Gastrocnemius medialis (tissue), 4 donors: ENCODE results near the gene GRID1.

Experiments used
- CTCF ChIP-seq, 5 experiments: fragments of 450-650 bp in 3 of 5; fragments of 200-600 bp in 2 of 5; sonication (generic) in 2 of 5; IDR thresholded peaks in 4 of 5; conservative IDR thresholded peaks in 1 of 5; 1 replicate in 4 of 5; 2 replicates in 1 of 5; pipeline ENCODE4 v1.5.1; 2016 to 2019; ENCODE audit warnings: antibody characterized with exemption in 5 of 5, mild to moderate bottlenecking in 3 of 5, moderate library complexity in 3 of 5
- POLR2A ChIP-seq, 2 donors: fragments of 450-650 bp; IDR thresholded peaks; one replicate each; pipeline ENCODE4 v1.6.1; 2017; ENCODE audit warnings: antibody characterized with exemption in 2 of 2, mild to moderate bottlenecking in 2 of 2, moderate library complexity in 2 of 2

DNA sequence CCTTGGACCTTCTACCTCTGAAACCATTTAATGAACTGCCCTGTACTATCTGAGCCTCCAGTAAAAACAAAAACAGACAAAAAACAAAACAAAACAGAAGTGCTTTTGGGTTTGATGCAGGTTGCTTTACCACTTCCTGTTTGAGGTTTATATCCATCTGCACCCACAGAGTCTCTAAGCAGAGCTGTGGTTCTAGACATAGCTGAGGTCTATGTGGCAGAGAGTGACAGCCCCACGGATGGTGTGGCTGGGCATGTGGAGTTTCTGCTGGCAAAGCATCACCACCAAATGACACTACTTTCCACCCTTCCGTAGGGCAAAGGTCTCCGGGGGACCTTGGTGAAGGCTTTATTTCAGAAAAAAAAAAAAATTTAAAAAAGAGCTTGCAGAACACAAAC, 754.2 kb downstream of the GRID1 start:
- TF ChIP-seq CTCF (IDR thresholded peaks at IDR 0.05 in 4 of 5, conservative IDR thresholded peaks at IDR 0.05 in 1 of 5) (no peak), POLR2A (IDR thresholded peaks at IDR 0.05) (no peak)
